Measurements from ENCODE around the gene TFPT. TPM values are rescaled to one million over a fixed set of nuclear protein-coding genes. Genes with fewer than 3 reads are reported as not detected.

Gene TFPT
- total RNA-seq, 1 donor from 2014 or later = 25.2 TPM

- H3K79me2 ChIP-seq (ENCODE audit: insufficient read depth, low read length) = peaks cover 16% of the 10 kb centered on the region
- no peak overlapping the region for H3K9ac ChIP-seq (ENCODE audit: low read length)
- H4K20me1 ChIP-seq (ENCODE audit: insufficient read depth, low read length) = peaks cover 7% of the 10 kb centered on the region
- Mint-ChIP-seq H3K4me1 (ENCODE audit: low read depth, unreplicated experiment) (peaks cover 9% of the 10 kb centered on the region), H3K9me3 (ENCODE audit: unreplicated experiment) (no peaks in the 10 kb centered on the region), H3K27me3 (ENCODE audit: low read depth, unreplicated experiment) (no peaks in the 10 kb centered on the region), H3K4me3 (ENCODE audit: unreplicated experiment) (no peak overlapping the region), H3K36me3 (ENCODE audit: low read depth, unreplicated experiment) (peaks cover 13% of the 10 kb centered on the region), H3K27ac (ENCODE audit: unreplicated experiment) (peak overlapping the region; percentile 36)
- no peaks in the 10 kb centered on the region for H3K9me3 ChIP-seq (ENCODE audit: insufficient read depth, low read depth, low read length)
- no peak for FAIRE-seq
- no peak overlapping the region for H2AFZ ChIP-seq (ENCODE audit: low read depth, low read length)
- H3K27ac ChIP-seq (ENCODE audit: low read depth, low read length) = no peak overlapping the region
- no peak for DNase-seq (ENCODE audit: low read depth)
- TF ChIP-seq EZH2 (IDR thresholded peaks at IDR 0.05; ENCODE audit: insufficient read depth, low read length) (no peak), CTCF (IDR thresholded peaks at IDR 0.05; ENCODE audit: insufficient read depth, low read depth, low read length) (no peak)
- H3K36me3 ChIP-seq (ENCODE audit: insufficient read depth, low read length) = peaks cover 2% of the 10 kb centered on the region
- H3K27me3 ChIP-seq (ENCODE audit: insufficient read depth, low read length) = no peaks in the 10 kb centered on the region
- peaks cover 12% of the 10 kb centered on the region for H3K4me1 ChIP-seq (ENCODE audit: insufficient read depth, low read length)
- no peak overlapping the region for H3K4me2 ChIP-seq (ENCODE audit: low read length)
- no peak overlapping the region for H3K4me3 ChIP-seq (ENCODE audit: insufficient read depth, low read depth, low read length)
These were observed 18.6 kb upstream of the TFPT start for GRCh38 chr19:54133957-54134590.

GRCh38 chr19:54133312-54133956 is 18.0 kb upstream of the TFPT start:
- no peak for FAIRE-seq
- H3K79me2 ChIP-seq (ENCODE audit: insufficient read depth, low read length) = peaks cover 9% of the 10 kb centered on the region

More at GRCh38 chr19:54133312-54133956, 18.0 kb upstream of the TFPT start:
- H3K27me3 ChIP-seq (ENCODE audit: insufficient read depth, low read length) = no peaks in the 10 kb centered on the region
- H3K36me3 ChIP-seq (ENCODE audit: insufficient read depth, low read length) = peaks cover 2% of the 10 kb centered on the region
- H3K9ac ChIP-seq (ENCODE audit: low read length) = no peak overlapping the region
- no peaks in the 10 kb centered on the region for H3K9me3 ChIP-seq (ENCODE audit: insufficient read depth, low read depth, low read length)
- no peak overlapping the region for H3K4me2 ChIP-seq (ENCODE audit: low read length)
- peak; percentile 58 for DNase-seq (ENCODE audit: low read depth)
- peaks cover 6% of the 10 kb centered on the region for H3K4me1 ChIP-seq (ENCODE audit: insufficient read depth, low read length)
- peaks cover 3% of the 10 kb centered on the region for H3K4me1 Mint-ChIP-seq (ENCODE audit: low read depth, unreplicated experiment)
- H3K27ac Mint-ChIP-seq (ENCODE audit: unreplicated experiment) = no peak overlapping the region
- H2AFZ ChIP-seq (ENCODE audit: low read depth, low read length) = no peak overlapping the region
- H4K20me1 ChIP-seq (ENCODE audit: insufficient read depth, low read length) = peaks cover under 1% of the 10 kb centered on the region
- H3K36me3 Mint-ChIP-seq (ENCODE audit: low read depth, unreplicated experiment) = peaks cover 13% of the 10 kb centered on the region
- H3K27me3 Mint-ChIP-seq (ENCODE audit: low read depth, unreplicated experiment) = no peaks in the 10 kb centered on the region
- H3K27ac ChIP-seq (ENCODE audit: low read depth, low read length) = no peak overlapping the region
- H3K4me3 ChIP-seq (ENCODE audit: insufficient read depth, low read depth, low read length) = no peak overlapping the region
- no peak for TF ChIP-seq EZH2 (IDR thresholded peaks at IDR 0.05; ENCODE audit: insufficient read depth, low read length)
- no peak for TF ChIP-seq CTCF (IDR thresholded peaks at IDR 0.05; ENCODE audit: insufficient read depth, low read depth, low read length)
- no peak overlapping the region for H3K4me3 Mint-ChIP-seq (ENCODE audit: unreplicated experiment)
- H3K9me3 Mint-ChIP-seq (ENCODE audit: unreplicated experiment) = no peaks in the 10 kb centered on the region
